Spinal cord (tissue), 10 donors: ENCODE data around the gene SPCS2. TPM values are rescaled to one million over a fixed set of nuclear protein-coding genes. Genes with fewer than 3 reads are reported as not detected.
A peak's percentile ranks its signal among the peaks of the same experiment; 100 is the strongest.

Source experiments
- DNase-seq, 6 donors: peaks; one replicate each; pipeline versions ENCODE4 v3.0.0 to v3.0.0-alpha.2; 2013 to 2015; ENCODE audit warnings: low spot score in 6 of 6, low read depth in 4 of 6
- H3K27ac ChIP-seq: one replicate; pipeline ENCODE4 v1.5.1; 2013; ENCODE audit warnings: low read depth, low read length, control low read depth
- H3K27me3 ChIP-seq: one replicate; pipeline ENCODE4 v1.6.1; 2013; ENCODE audit warnings: low read length; ENCODE audit not compliant: control insufficient read depth, insufficient read depth
- H3K36me3 ChIP-seq: one replicate; pipeline ENCODE4 v1.6.1; 2013; ENCODE audit warnings: low read length; ENCODE audit not compliant: control insufficient read depth, insufficient read depth
- H3K4me1 ChIP-seq: one replicate; pipeline ENCODE4 v1.6.1; 2013; ENCODE audit warnings: low read length; ENCODE audit not compliant: control insufficient read depth, insufficient read depth
- H3K4me3 ChIP-seq: one replicate; pipeline ENCODE4 v1.5.1; 2013; ENCODE audit warnings: low read depth, low read length, control low read depth
- H3K9me3 ChIP-seq: one replicate; pipeline ENCODE4 v1.6.1; 2013; ENCODE audit warnings: low read length; ENCODE audit not compliant: control insufficient read depth, insufficient read depth
- WGBS: methylation state at CpG from one replicate; pipeline ENCODE4 v1.1.5; 2013; ENCODE audit warnings: missing lambda C conversion rate; ENCODE audit not compliant: insufficient coverage; 5-methylcytosine and 5-hydroxymethylcytosine counted together
- polyA plus RNA-seq, 2 donors: library from polyadenylated mRNA; unstranded; fragments of 120-200 nt; gene quantifications; one replicate each; pipeline ENCODE4 v1.2.1, GENCODE V29; 2013; ENCODE audit not compliant: insufficient read length in 2 of 2
- total RNA-seq, 2 donors: library from RNA; depleted of rRNA in 1 of 2; stranded (reverse); fragments of 120-200 nt in 1 of 2; fragments of >200 nt in 1 of 2; gene quantifications; one replicate each; pipeline versions ENCODE4 v1.2.3 to v1.2.4, GENCODE V29; 2013 to 2014
- donor health status: healthy.

SPCS2 gene
- total and polyA plus RNA-seq, 4 donors: 38.2 to 296 (median 168) TPM

GRCh38 chr11:74929431-74930363 is 19.4 kb upstream of the SPCS2 start:
- Histone ChIP-seq H3K36me3 (peaks cover 10% of the 10 kb centered on the region), H3K4me1 (no peaks in the 10 kb centered on the region), H3K27me3 (no peaks in the 10 kb centered on the region), H3K27ac (no peak overlapping the region), H3K4me3 (no peak overlapping the region), H3K9me3 (no peaks in the 10 kb centered on the region)
- WGBS: 70% methylated on average over 6 of the region's 8 CpGs
- DNase-seq: peak; percentile 70 to 97 (median 90)

GRCh38 chr11:74932169-74932568 is 16.9 kb upstream of the SPCS2 start:
- Histone ChIP-seq H3K4me3 (no peak overlapping the region), H3K27me3 (no peaks in the 10 kb centered on the region), H3K27ac (no peak overlapping the region), H3K9me3 (no peaks in the 10 kb centered on the region), H3K36me3 (peaks cover 17% of the 10 kb centered on the region), H3K4me1 (no peaks in the 10 kb centered on the region)
- no peak for DNase-seq
- 100% methylated on average over 2 of the region's 5 CpGs for WGBS

GRCh38 chr11:74932797-74933196 is 16.3 kb upstream of the SPCS2 start:
- WGBS: no CpG with 5 or more reads among the region's 2 CpGs

GRCh38 chr11:74933765-74934164 is 15.3 kb upstream of the SPCS2 start:
- H3K27me3 ChIP-seq: no peaks in the 10 kb centered on the region
- H3K9me3 ChIP-seq: no peaks in the 10 kb centered on the region
- peaks cover 17% of the 10 kb centered on the region for H3K36me3 ChIP-seq
- no CpG with 5 or more reads among the region's 2 CpGs for WGBS
- H3K27ac ChIP-seq: no peak overlapping the region
- no peak overlapping the region for H3K4me3 ChIP-seq
- DNase-seq: no peak
- no peaks in the 10 kb centered on the region for H3K4me1 ChIP-seq

More at GRCh38 chr11:74932797-74933196, 16.3 kb upstream of the SPCS2 start:
- Histone ChIP-seq H3K36me3 (peaks cover 17% of the 10 kb centered on the region), H3K4me3 (no peak overlapping the region), H3K4me1 (no peaks in the 10 kb centered on the region), H3K9me3 (no peaks in the 10 kb centered on the region), H3K27ac (no peak overlapping the region), H3K27me3 (no peaks in the 10 kb centered on the region)
- DNase-seq: no peak

DNA sequence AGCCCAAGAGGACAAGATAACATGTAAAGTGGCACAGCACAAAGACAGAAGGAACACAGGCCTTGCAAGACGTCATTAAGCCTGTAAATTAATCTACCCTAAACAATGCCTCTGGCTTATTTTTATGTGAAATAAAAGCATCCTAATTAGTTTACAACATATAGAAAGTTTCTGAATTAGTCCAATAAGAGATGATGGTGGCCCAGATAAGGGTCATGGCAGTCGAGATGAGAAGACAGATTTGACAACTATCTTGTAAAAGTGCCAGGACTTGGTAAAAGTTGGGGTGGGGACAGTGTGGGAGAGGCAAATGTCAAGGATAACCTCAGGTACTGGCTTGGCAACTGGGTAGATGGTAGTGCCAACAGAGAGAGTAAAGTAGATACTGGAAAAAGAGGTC is 13.8 kb upstream of the SPCS2 start:
- H3K36me3 ChIP-seq: peaks cover 21% of the 10 kb centered on the region
- 71% methylated on average over 1 of the region's 2 CpGs for WGBS
- H3K4me3 ChIP-seq: no peak overlapping the region
- no peak overlapping the region for H3K27ac ChIP-seq
- DNase-seq: no peak
- H3K4me1 ChIP-seq: no peaks in the 10 kb centered on the region
- H3K27me3 ChIP-seq: no peaks in the 10 kb centered on the region
- no peaks in the 10 kb centered on the region for H3K9me3 ChIP-seq

GRCh38 chr11:74936087-74936486 is 13.0 kb upstream of the SPCS2 start:
- Histone ChIP-seq H3K4me3 (no peak overlapping the region), H3K27ac (no peak overlapping the region), H3K4me1 (no peaks in the 10 kb centered on the region), H3K36me3 (peaks cover 25% of the 10 kb centered on the region), H3K27me3 (no peaks in the 10 kb centered on the region), H3K9me3 (no peaks in the 10 kb centered on the region)
- 48% methylated on average over 2 of the region's 2 CpGs for WGBS
- DNase-seq: peak in 1 of 6 donors; percentile 7

- H3K27ac ChIP-seq: no peak overlapping the region
- H3K27me3 ChIP-seq: no peaks in the 10 kb centered on the region
- H3K36me3 ChIP-seq: peaks cover 25% of the 10 kb centered on the region
- no peak for DNase-seq
- H3K4me1 ChIP-seq: no peaks in the 10 kb centered on the region
- WGBS: 100% methylated on average over 3 of the region's 5 CpGs
- no peaks in the 10 kb centered on the region for H3K9me3 ChIP-seq
- no peak overlapping the region for H3K4me3 ChIP-seq
Measured at GRCh38 chr11:74936976-74937375, 12.1 kb upstream of the SPCS2 start.

GRCh38 chr11:74937696-74938475 is 11.2 kb upstream of the SPCS2 start:
- DNase-seq: no peak
- Histone ChIP-seq H3K9me3 (no peaks in the 10 kb centered on the region), H3K27me3 (no peaks in the 10 kb centered on the region), H3K4me1 (no peaks in the 10 kb centered on the region), H3K4me3 (no peak overlapping the region), H3K27ac (no peak overlapping the region), H3K36me3 (peaks cover 25% of the 10 kb centered on the region)
- whole genome bisulfite sequencing: no CpG with 5 or more reads among the region's 5 CpGs

GRCh38 chr11:74941492-74941891 is 7.6 kb upstream of the SPCS2 start:
- H3K27me3 ChIP-seq: no peaks in the 10 kb centered on the region
- no peaks in the 10 kb centered on the region for H3K4me1 ChIP-seq
- no peak for DNase-seq
- peaks cover 14% of the 10 kb centered on the region for H3K36me3 ChIP-seq
- H3K4me3 ChIP-seq: no peak overlapping the region
- H3K27ac ChIP-seq: no peak overlapping the region
- no peaks in the 10 kb centered on the region for H3K9me3 ChIP-seq
